Fibroblast of lung (primary cell): Measurements from ENCODE around the gene AOC1. TPM values are rescaled to one million over a fixed set of nuclear protein-coding genes. Genes with fewer than 3 reads are reported as not detected.

Experiments used
- DNase-seq, 2 donors: peaks; one replicate each; pipeline versions ENCODE4 v3.0.0 to v3.0.0-alpha.2; 2010; ENCODE audit warnings: low read depth in 2 of 2
- H2AFZ ChIP-seq: 2 replicates; pipeline ENCODE4 v1.5.1; 2012; ENCODE audit warnings: low read length, control low read depth, inconsistent platforms
- H3K27ac ChIP-seq: 2 replicates; pipeline ENCODE4 v1.5.1; 2011; ENCODE audit warnings: low read length, control low read depth; ENCODE audit not compliant: insufficient read depth
- H3K27me3 ChIP-seq: 2 replicates; pipeline ENCODE4 v1.5.1; 2011; ENCODE audit warnings: mild to moderate bottlenecking, low read length; ENCODE audit not compliant: control insufficient read depth, insufficient read depth
- H3K36me3 ChIP-seq: 2 replicates; pipeline ENCODE4 v1.5.1; 2011; ENCODE audit warnings: low read length; ENCODE audit not compliant: control insufficient read depth, insufficient read depth
- H3K4me1 ChIP-seq: 2 replicates; pipeline ENCODE4 v1.5.1; 2011; ENCODE audit warnings: low read length; ENCODE audit not compliant: control insufficient read depth, insufficient read depth; ENCODE audit errors: extremely low read depth
- H3K4me2 ChIP-seq: 2 replicates; pipeline ENCODE4 v1.5.1; 2011; ENCODE audit warnings: low read length, control low read depth; ENCODE audit not compliant: insufficient read depth; ENCODE audit errors: extremely low read depth
- H3K4me3 ChIP-seq, 4 experiments: fragments of 200-600 bp in 1 of 4; sonication (generic) in 1 of 4; replicated peaks in 1 of 4; 2 replicates each; pipeline ENCODE4 v1.5.1; 2011 to 2016; ENCODE audit warnings: low read length in 4 of 4, low read depth in 3 of 4, mild to moderate bottlenecking in 3 of 4, control low read depth in 2 of 4, inconsistent platforms in 1 of 4, mixed read lengths in 1 of 4; ENCODE audit not compliant: insufficient read depth in 1 of 4; ENCODE audit errors: control extremely low read depth in 1 of 4
- H3K79me2 ChIP-seq: 2 replicates; pipeline ENCODE4 v1.5.1; 2012; ENCODE audit warnings: mild to moderate bottlenecking, low read length, inconsistent platforms; ENCODE audit not compliant: control insufficient read depth, insufficient read depth
- H3K9ac ChIP-seq: 2 replicates; pipeline ENCODE4 v1.5.1; 2011; ENCODE audit warnings: mild to moderate bottlenecking, low read length, control low read depth; ENCODE audit not compliant: insufficient read depth
- H3K9me3 ChIP-seq: 2 replicates; pipeline ENCODE4 v1.5.1; 2012; ENCODE audit warnings: low read depth, low read length; ENCODE audit not compliant: control insufficient read depth, insufficient read depth
- H4K20me1 ChIP-seq: 2 replicates; pipeline ENCODE4 v1.5.1; 2011; ENCODE audit warnings: low read length; ENCODE audit not compliant: control insufficient read depth, insufficient read depth; ENCODE audit errors: extremely low read depth
- EZH2 ChIP-seq: IDR thresholded peaks from 2 replicates; pipeline ENCODE4 v1.5.1; 2012; ENCODE audit warnings: low read length, control low read depth, mild to moderate bottlenecking; ENCODE audit errors: missing control alignments
- polyA plus RNA-seq, 2 donors: library from polyadenylated mRNA; depleted of rRNA in 1 of 2; stranded (reverse) in 1 of 2; unstranded in 1 of 2; fragments of >200 nt; gene quantifications; 2 replicates each; pipeline ENCODE4 v1.2.1, GENCODE V29; 2011 to 2012; ENCODE audit warnings: missing spikeins in 1 of 2
- total RNA-seq: library from RNA; depleted of rRNA; stranded (reverse); fragments of >200 nt; gene quantifications from 2 replicates; pipeline ENCODE4 v1.2.1, GENCODE V29; 2014
- TF ChIP-seq, protein P1 (sequence below), 2 donors: IDR thresholded peaks in 1 of 2; conservative IDR thresholded peaks in 1 of 2; 1 replicate in 1 of 2; 2 replicates in 1 of 2; pipeline ENCODE4 v1.5.1; 2011 to 2012; ENCODE audit warnings: low read length in 2 of 2, control low read depth in 1 of 2, inconsistent platforms in 1 of 2, low read depth in 1 of 2, mild to moderate bottlenecking in 1 of 2

Gene AOC1
- total and polyA plus RNA-seq, 2 donors (not counting 1 experiment from before 2014, with no cell fraction given) = not detected

DNA sequence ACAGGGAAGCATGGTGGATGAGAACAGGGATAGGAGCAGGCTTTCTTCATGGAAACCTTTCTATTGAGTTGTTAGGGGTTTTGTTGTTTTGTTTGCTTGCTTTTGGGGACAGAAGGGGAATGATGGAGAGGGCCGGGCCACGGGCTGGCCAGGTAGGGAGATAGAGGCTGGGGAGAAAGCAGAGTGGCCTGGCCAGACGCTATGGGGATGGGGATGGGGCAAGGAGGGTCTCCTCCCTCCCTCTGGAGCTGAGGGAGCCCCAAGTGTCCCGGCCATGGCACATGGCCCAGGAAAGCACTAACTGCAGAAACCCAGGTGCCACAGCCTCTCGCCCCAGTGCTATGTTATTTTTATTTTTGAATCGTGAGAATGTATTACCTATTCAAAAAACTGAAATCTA, 10.0 kb downstream of the AOC1 start:
- TF ChIP-seq, protein P1, sequence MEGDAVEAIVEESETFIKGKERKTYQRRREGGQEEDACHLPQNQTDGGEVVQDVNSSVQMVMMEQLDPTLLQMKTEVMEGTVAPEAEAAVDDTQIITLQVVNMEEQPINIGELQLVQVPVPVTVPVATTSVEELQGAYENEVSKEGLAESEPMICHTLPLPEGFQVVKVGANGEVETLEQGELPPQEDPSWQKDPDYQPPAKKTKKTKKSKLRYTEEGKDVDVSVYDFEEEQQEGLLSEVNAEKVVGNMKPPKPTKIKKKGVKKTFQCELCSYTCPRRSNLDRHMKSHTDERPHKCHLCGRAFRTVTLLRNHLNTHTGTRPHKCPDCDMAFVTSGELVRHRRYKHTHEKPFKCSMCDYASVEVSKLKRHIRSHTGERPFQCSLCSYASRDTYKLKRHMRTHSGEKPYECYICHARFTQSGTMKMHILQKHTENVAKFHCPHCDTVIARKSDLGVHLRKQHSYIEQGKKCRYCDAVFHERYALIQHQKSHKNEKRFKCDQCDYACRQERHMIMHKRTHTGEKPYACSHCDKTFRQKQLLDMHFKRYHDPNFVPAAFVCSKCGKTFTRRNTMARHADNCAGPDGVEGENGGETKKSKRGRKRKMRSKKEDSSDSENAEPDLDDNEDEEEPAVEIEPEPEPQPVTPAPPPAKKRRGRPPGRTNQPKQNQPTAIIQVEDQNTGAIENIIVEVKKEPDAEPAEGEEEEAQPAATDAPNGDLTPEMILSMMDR (conservative IDR thresholded peaks at IDR 0.05 in 1 of 2, IDR thresholded peaks at IDR 0.05 in 1 of 2; ENCODE audit: low read depth in 1 of 2, low read length in 2 of 2) = no peak
- no peak for TF ChIP-seq EZH2
- Histone ChIP-seq H3K36me3 (no peaks in the 10 kb centered on the region), H3K4me3 (no peak overlapping the region), H3K9ac (no peak overlapping the region), H4K20me1 (no peaks in the 10 kb centered on the region), H2AFZ (no peak overlapping the region), H3K4me2 (no peak overlapping the region), H3K9me3 (no peaks in the 10 kb centered on the region), H3K79me2 (no peaks in the 10 kb centered on the region), H3K27ac (no peak overlapping the region), H3K27me3 (no peaks in the 10 kb centered on the region), H3K4me1 (no peaks in the 10 kb centered on the region)
- DNase-seq = no peak

DNA sequence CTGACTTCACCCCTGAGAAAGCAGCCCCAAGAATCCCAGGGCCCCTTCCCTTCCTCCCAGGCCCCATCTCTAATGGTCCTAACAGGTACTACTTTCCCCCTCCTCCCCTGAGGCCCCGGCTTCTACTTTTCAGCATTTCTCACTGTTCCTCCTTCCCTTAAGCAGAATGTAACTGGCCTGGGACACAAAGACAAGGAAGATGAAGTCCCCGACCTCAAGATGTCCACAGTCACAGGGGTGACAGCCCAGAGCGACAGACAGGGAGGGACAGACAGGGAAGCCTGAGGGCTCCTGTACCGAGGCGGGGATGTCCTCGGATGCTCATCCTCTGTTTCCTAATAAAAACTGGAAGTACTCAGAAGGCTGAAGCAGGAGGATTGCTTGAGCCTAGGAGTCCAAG, 11.6 kb downstream of the AOC1 start:
- TF ChIP-seq EZH2 = no peak
- TF ChIP-seq, protein P1 (conservative IDR thresholded peaks at IDR 0.05 in 1 of 2, IDR thresholded peaks at IDR 0.05 in 1 of 2; ENCODE audit: low read depth in 1 of 2, low read length in 2 of 2) = no peak
- Histone ChIP-seq H3K4me3 (no peak overlapping the region), H3K36me3 (no peaks in the 10 kb centered on the region), H3K9ac (no peak overlapping the region), H3K27me3 (no peaks in the 10 kb centered on the region), H3K79me2 (no peaks in the 10 kb centered on the region), H4K20me1 (no peaks in the 10 kb centered on the region), H3K9me3 (no peaks in the 10 kb centered on the region), H3K4me1 (no peaks in the 10 kb centered on the region), H3K27ac (no peak overlapping the region), H3K4me2 (no peak overlapping the region), H2AFZ (no peak overlapping the region)
- no peak for DNase-seq

DNA sequence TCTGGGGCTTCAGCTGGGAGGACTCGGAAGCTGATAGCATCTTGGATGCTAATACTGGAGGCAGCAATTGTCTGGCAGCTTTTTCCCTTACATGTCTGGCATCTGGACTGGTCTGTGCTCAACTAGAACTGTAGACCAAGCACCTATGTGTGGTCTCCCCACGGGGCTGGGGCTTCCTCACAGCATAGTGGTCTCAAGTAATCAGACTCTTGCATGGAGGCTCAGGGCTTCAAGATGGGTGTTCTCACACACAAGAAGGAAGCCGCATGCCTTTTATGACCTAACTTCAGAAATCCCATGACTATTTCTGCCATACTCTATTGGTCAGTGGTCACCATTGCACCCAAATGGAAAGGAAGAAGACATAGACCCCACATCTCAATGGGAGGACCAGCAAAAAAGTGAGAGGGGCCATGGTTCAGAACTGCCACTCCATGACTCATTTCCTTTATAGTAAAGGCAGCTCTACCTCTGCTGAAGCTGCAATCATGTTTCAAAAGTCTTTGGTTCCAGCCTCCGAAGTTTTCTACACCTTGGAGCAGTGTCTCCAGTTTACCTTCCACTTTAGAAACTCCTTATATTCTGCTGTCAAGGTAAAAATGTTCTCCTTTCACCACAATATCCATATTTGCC, 14.7 kb downstream of the AOC1 start:
- no peaks in the 10 kb centered on the region for H4K20me1 ChIP-seq
- no peaks in the 10 kb centered on the region for H3K9me3 ChIP-seq
- H3K4me3 ChIP-seq = no peak overlapping the region
- H3K79me2 ChIP-seq = no peaks in the 10 kb centered on the region
- no peak overlapping the region for H2AFZ ChIP-seq
- no peaks in the 10 kb centered on the region for H3K4me1 ChIP-seq
- H3K36me3 ChIP-seq = no peaks in the 10 kb centered on the region
- no peaks in the 10 kb centered on the region for H3K27me3 ChIP-seq
- no peak overlapping the region for H3K9ac ChIP-seq
- DNase-seq = no peak
- TF ChIP-seq EZH2 = no peak
- TF ChIP-seq, protein P1 (conservative IDR thresholded peaks at IDR 0.05 in 1 of 2, IDR thresholded peaks at IDR 0.05 in 1 of 2; ENCODE audit: low read depth in 1 of 2, low read length in 2 of 2) = no peak
- H3K4me2 ChIP-seq = no peak overlapping the region
- no peak overlapping the region for H3K27ac ChIP-seq
